Lung (tissue), 12 donors: ENCODE results near the gene SYK. TPM values are rescaled to one million over a fixed set of nuclear protein-coding genes. Genes with fewer than 3 reads are reported as not detected.
A peak's percentile ranks its signal among the peaks of the same experiment; 100 is the strongest.

ENCODE experiments used
- ATAC-seq: fragments of 200-7000 bp; cut with Tn5 transposase; one replicate; pipeline ENCODE4 v1.9.1; 2020; ENCODE audit warnings: moderate number of reproducible peaks; ENCODE audit not compliant: insufficient read depth, low FRiP score
- DNase-seq, 3 donors: peaks; one replicate each; pipeline ENCODE4 v3.0.0-alpha.2; 2013 to 2017
- H3K27ac ChIP-seq, 2 donors: one replicate each; pipeline ENCODE4 v1.5.1; 2013; ENCODE audit warnings: mild to moderate bottlenecking in 2 of 2, moderate library complexity in 2 of 2, control low read depth in 1 of 2, inconsistent platforms in 1 of 2, low read depth in 1 of 2, low read length in 1 of 2
- H3K27me3 ChIP-seq, 3 donors: one replicate each; pipeline ENCODE4 v1.5.1; 2013; ENCODE audit warnings: low read length in 2 of 3; ENCODE audit not compliant: control insufficient read depth in 3 of 3, insufficient read depth in 3 of 3
- H3K36me3 ChIP-seq, 4 donors: one replicate each; pipeline ENCODE4 v1.5.1; 2013; ENCODE audit warnings: low read length in 4 of 4, mild to moderate bottlenecking in 1 of 4, moderate library complexity in 1 of 4; ENCODE audit not compliant: control insufficient read depth in 4 of 4, insufficient read depth in 4 of 4
- H3K4me1 ChIP-seq, 5 donors: one replicate each; pipeline ENCODE4 v1.5.1; 2013; ENCODE audit warnings: low read length in 5 of 5, mild to moderate bottlenecking in 2 of 5, moderate library complexity in 1 of 5; ENCODE audit not compliant: control insufficient read depth in 5 of 5, insufficient read depth in 5 of 5
- H3K4me3 ChIP-seq: one replicate; pipeline ENCODE4 v1.5.1; 2013; ENCODE audit warnings: mild to moderate bottlenecking, control low read depth, moderate library complexity
- H3K9ac ChIP-seq, 2 donors: one replicate each; pipeline ENCODE4 v1.5.1; 2013; ENCODE audit warnings: low read length in 2 of 2, control low read depth in 1 of 2; ENCODE audit not compliant: insufficient read depth in 1 of 2
- H3K9me3 ChIP-seq, 4 donors: one replicate each; pipeline ENCODE4 v1.5.1; 2013; ENCODE audit warnings: low read length in 3 of 4, mild to moderate bottlenecking in 1 of 4, moderate library complexity in 1 of 4; ENCODE audit not compliant: control insufficient read depth in 4 of 4, insufficient read depth in 3 of 4
- WGBS, 2 donors: extraction: QIAGEN DNeasy Blood & Tissue Kit; methylation state at CpG; one replicate each; pipeline ENCODE4 v1.1.7; 2013; 5-methylcytosine and 5-hydroxymethylcytosine counted together
- polyA plus RNA-seq, 2 donors: library from polyadenylated mRNA; stranded (reverse); fragments of 200-250 nt; gene quantifications; one replicate each; pipeline ENCODE4 v1.2.1, GENCODE V29; 2013
- total RNA-seq, 2 donors: library from RNA; depleted of rRNA in 1 of 2; stranded (reverse); fragments of >200 nt in 1 of 2; gene quantifications; one replicate each; pipeline ENCODE4 v1.2.1, GENCODE V29; 2014 to 2021
- TF ChIP-seq, protein P1 (sequence below): IDR thresholded peaks from 2 replicates; pipeline ENCODE4 v1.5.1; 2012; ENCODE audit warnings: mild to moderate bottlenecking; ENCODE audit errors: control extremely low read depth, extremely low read depth
- donor health status: control.
- donor health status: control.
- donor health status: Bipolar disorder and iron deficiency.
- donor health status: healthy.
- donor health status: DM: yes; HTN: yes; CAD: no.

Gene SYK
- total and polyA plus RNA-seq, 4 donors: 13.7 to 71.6 (median 35.0) TPM

DNA sequence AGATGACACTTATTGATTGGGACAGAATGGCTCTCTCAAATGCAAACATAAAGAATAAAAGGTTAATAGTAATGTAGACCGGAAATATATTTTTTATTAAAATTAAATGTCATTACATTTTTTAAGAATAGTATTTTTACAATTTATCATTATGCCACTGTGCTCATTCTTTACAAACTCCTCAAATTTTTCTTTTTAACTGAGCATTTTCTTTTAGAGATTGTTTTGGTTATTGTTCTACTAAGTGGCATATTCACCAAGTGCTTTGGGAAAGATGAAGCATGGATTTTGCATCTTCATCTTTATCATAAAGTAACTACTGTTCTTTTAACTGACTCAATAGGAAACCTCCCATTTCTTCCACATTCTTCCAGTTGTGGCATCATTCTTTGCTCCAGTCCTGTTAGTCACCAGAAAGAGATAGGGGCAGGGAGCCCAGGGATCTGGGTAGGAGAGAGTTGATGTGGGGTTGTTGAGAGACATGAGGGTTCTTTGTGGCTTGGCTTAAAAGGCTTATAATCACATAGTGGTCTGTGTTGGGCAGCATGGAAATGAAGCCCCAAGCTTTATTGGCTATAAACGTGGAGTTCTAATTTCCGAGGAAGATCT, 69.8 kb downstream of the SYK start:
- no peak overlapping the region for H3K9ac ChIP-seq
- H3K4me3 ChIP-seq: no peak overlapping the region
- no peaks in the 10 kb centered on the region for H3K4me1 ChIP-seq
- H3K9me3 ChIP-seq: no peaks in the 10 kb centered on the region
- H3K36me3 ChIP-seq: peaks cover 0 to 4% (median 0%) of the 10 kb centered on the region in 4 donors
- ATAC-seq (no peak), DNase-seq (no peak)
- H3K27me3 ChIP-seq: no peaks in the 10 kb centered on the region
- WGBS, 2 donors: 54 to 76% methylated on average over 3 of the region's 3 CpGs
- TF ChIP-seq, protein P1, sequence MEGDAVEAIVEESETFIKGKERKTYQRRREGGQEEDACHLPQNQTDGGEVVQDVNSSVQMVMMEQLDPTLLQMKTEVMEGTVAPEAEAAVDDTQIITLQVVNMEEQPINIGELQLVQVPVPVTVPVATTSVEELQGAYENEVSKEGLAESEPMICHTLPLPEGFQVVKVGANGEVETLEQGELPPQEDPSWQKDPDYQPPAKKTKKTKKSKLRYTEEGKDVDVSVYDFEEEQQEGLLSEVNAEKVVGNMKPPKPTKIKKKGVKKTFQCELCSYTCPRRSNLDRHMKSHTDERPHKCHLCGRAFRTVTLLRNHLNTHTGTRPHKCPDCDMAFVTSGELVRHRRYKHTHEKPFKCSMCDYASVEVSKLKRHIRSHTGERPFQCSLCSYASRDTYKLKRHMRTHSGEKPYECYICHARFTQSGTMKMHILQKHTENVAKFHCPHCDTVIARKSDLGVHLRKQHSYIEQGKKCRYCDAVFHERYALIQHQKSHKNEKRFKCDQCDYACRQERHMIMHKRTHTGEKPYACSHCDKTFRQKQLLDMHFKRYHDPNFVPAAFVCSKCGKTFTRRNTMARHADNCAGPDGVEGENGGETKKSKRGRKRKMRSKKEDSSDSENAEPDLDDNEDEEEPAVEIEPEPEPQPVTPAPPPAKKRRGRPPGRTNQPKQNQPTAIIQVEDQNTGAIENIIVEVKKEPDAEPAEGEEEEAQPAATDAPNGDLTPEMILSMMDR: no peak
- H3K27ac ChIP-seq: no peak overlapping the region

DNA sequence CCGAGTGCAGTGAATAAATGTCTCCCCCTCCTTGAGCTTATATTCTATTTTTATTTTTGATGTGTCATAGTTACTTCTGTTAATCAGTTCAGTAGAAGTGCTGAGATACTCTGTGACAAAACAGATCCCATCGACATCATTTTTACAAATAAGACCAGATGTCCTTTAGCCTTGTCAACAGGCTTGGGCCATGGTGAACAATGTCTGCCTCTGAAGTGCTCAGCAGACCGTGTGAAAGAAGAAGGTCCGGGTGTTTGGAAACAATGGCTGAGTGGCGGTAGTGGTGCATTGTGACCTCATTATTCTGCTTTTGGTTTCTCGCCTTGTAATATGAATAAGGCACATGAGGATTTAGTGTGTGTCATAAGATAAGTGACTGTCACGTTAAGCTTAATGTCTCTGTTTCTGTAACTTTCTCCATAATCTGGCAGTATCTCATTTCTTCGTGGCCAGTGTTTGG, 71.2 kb downstream of the SYK start:
- TF ChIP-seq, protein P1: no peak
- Histone ChIP-seq H3K4me1 (no peaks in the 10 kb centered on the region), H3K27ac (peak overlapping the region in 1 of 2 donors; percentile 13), H3K4me3 (no peak overlapping the region), H3K36me3 (peaks cover 0 to 7% (median 0%) of the 10 kb centered on the region in 4 donors), H3K9me3 (no peaks in the 10 kb centered on the region), H3K27me3 (no peaks in the 10 kb centered on the region), H3K9ac (no peak overlapping the region)
- WGBS, 2 donors: 75 to 84% methylated on average over 8 of the region's 8 CpGs
- DNase-seq: no peak
- ATAC-seq: no peak

DNA sequence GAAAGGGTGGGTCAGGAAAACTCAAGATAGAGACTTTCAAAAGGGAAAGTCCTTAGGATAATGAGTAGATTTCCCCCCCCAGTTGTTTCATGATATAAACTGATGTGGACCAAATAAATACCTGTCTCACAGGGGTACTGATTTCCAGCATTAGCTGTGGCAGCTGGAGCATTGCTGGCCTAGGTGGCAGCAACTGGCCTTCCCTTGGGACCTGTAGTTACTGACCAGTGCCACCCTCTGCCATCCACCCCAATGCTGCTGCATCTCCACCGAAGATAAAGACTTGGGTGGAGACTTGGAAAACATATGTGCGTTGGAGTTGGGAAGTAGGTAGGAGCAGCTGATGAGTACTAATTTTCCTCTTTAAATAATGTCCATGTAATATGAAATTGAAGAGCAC, 71.8 kb downstream of the SYK start:
- Histone ChIP-seq H3K9me3 (no peaks in the 10 kb centered on the region), H3K4me3 (no peak overlapping the region), H3K27ac (no peak overlapping the region), H3K27me3 (no peaks in the 10 kb centered on the region), H3K4me1 (no peaks in the 10 kb centered on the region), H3K36me3 (peaks cover 0 to 10% (median 0%) of the 10 kb centered on the region in 4 donors), H3K9ac (no peak overlapping the region)
- WGBS, 2 donors: 63 to 94% methylated on average over 2 of the region's 2 CpGs
- TF ChIP-seq, protein P1: no peak
- DNase-seq (no peak), ATAC-seq (no peak)

DNA sequence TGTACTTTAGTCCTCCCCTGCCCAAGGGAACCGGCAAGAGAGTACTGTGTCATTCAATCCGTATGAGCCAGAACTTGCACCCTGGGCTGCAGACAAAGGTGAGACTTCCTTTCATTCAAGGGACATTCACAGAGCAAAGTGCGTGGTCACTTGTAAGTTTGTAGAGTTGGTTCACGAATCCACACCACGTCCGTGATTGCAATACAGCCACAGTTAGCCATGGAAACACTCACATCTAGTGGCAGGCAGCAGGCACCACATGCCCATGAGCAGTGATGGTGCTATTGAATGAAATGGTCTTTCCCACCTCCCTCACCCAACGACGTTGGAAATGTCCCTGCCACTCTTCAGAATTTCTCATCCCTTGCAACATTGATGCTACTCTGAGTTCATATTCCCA, 72.6 kb downstream of the SYK start:
- H3K36me3 ChIP-seq: peaks cover 0 to 10% (median 0%) of the 10 kb centered on the region in 4 donors
- 87% methylated on average over 8 of the region's 8 CpGs for WGBS, 2 donors

More for the DNA sequence above, 72.6 kb downstream of the SYK start:
- Histone ChIP-seq H3K27ac (no peak overlapping the region), H3K4me1 (no peaks in the 10 kb centered on the region), H3K9ac (no peak overlapping the region), H3K4me3 (no peak overlapping the region), H3K27me3 (no peaks in the 10 kb centered on the region), H3K9me3 (no peaks in the 10 kb centered on the region)
- ATAC-seq: no peak
- DNase-seq: no peak
- TF ChIP-seq, protein P1: no peak
